ENCODE results near the gene ASTN2. TPM values are rescaled to one million over a fixed set of nuclear protein-coding genes. Genes with fewer than 3 reads are reported as not detected.

Gene ASTN2
- total RNA-seq, 1 donor from 2014 or later: 2.3 TPM

DNA sequence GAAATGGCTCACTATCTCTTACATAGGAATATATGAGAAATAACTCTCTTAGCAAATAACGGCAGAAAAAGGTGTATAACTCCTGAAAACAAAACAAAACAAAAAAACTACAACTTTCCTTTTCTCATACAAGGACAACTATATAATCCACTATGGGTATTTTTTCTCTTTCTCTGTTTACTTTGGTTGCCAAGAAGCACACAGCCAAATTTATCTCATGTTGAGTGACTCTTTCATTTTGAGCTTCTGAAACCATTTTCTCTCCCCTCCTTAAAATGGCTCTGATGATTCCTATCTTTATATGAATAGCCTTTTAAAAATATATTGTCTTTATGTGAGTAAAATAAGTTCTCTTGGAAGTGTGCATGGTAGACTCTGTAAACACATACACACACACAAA lies 599.0 kb downstream of the ASTN2 start:
- Histone ChIP-seq H3K27ac (no peak overlapping the region), H3K4me1 (no peaks in the 10 kb centered on the region), H3K9me3 (no peaks in the 10 kb centered on the region), H3K4me3 (no peak overlapping the region), H3K36me3 (no peaks in the 10 kb centered on the region), H3K27me3 (no peaks in the 10 kb centered on the region)
- intact Hi-C loops (cut with DNase I): no loop called here
- no peak for DNase-seq (ENCODE audit: low spot score in 2 of 2)
- TF ChIP-seq, protein P1, sequence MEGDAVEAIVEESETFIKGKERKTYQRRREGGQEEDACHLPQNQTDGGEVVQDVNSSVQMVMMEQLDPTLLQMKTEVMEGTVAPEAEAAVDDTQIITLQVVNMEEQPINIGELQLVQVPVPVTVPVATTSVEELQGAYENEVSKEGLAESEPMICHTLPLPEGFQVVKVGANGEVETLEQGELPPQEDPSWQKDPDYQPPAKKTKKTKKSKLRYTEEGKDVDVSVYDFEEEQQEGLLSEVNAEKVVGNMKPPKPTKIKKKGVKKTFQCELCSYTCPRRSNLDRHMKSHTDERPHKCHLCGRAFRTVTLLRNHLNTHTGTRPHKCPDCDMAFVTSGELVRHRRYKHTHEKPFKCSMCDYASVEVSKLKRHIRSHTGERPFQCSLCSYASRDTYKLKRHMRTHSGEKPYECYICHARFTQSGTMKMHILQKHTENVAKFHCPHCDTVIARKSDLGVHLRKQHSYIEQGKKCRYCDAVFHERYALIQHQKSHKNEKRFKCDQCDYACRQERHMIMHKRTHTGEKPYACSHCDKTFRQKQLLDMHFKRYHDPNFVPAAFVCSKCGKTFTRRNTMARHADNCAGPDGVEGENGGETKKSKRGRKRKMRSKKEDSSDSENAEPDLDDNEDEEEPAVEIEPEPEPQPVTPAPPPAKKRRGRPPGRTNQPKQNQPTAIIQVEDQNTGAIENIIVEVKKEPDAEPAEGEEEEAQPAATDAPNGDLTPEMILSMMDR (IDR thresholded peaks at IDR 0.05): no peak

DNA sequence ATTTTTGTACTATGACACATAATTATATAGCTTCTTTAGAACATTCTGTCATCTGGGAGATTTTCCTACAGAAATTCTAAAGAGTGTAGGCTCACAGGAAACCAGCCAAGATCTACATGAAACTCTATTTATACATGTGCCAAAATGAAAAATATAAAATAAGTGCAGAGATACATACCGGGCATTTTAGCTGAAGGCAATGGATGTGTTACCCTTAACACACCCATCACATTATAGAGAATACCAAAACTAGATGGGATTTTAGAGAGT lies 601.9 kb downstream of the ASTN2 start:
- Histone ChIP-seq H3K27ac (no peak overlapping the region), H3K4me1 (no peaks in the 10 kb centered on the region), H3K9me3 (no peaks in the 10 kb centered on the region), H3K27me3 (no peaks in the 10 kb centered on the region), H3K36me3 (no peaks in the 10 kb centered on the region), H3K4me3 (no peak overlapping the region)
- TF ChIP-seq, protein P1 (IDR thresholded peaks at IDR 0.05): no peak
- no peak for DNase-seq (ENCODE audit: low spot score in 2 of 2)
- intact Hi-C loops (cut with DNase I): no loop called here

DNA sequence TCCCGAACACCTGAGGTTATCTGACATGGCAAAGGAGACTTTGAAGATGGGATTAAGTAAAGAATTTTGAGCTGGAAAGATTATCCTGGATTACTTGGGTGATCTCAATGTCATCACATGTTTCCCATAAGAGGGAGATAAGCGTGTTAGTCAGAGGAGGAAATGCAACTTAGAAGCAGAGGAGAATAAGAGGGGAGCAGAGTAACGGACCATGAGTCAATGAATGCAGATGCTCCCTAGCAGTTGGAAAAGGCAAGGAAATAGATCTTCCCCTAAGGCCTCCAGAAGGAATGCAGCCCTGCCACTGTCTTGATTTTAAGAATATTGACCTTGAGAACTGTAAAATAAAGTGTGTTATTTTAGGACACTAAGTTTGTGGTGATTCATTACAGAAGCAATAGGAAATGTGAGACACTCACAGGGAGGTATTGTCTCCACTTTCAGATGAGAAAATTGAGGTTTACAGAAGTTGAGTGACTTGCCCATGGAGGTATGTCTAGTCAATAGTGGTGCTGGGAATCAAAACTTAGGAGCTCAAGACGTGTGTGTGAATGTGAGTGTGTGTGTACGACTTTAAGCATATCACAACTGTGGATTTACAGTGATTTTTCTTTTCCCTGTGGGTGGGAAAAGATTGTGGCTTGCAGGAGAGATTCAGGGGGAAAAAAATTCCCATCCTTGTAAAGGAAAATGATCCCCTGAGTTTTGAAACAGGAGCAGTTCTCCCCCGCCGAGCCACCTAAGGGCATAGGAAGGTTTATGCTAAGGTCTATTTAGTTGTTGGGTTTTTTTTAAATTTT lies 602.4 kb downstream of the ASTN2 start:
- Histone ChIP-seq H3K27me3 (no peaks in the 10 kb centered on the region), H3K36me3 (no peaks in the 10 kb centered on the region), H3K4me3 (no peak overlapping the region), H3K4me1 (no peaks in the 10 kb centered on the region), H3K27ac (no peak overlapping the region), H3K9me3 (no peaks in the 10 kb centered on the region)
- intact Hi-C loops (cut with DNase I): no loop called here
- TF ChIP-seq, protein P1 (IDR thresholded peaks at IDR 0.05): no peak
- no peak for DNase-seq (ENCODE audit: low spot score in 2 of 2)

DNA sequence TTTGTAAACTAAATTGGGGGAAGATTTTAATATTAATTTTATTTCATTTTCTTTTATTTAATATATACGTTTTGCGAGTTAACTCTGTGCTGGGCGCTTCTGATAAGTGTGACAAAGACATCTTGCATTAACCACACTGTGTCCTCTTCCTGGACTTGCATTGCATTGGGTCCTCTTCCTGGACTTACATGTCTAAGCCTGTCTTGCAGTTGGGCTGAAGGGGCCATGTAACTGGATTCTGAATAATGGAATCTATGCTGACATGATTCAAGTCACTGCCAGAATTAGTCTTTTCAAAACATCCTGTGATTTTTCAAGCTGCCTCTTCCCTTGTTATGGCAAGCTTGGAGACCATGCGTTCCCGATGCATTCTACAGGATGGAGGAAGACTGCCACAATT lies 605.2 kb downstream of the ASTN2 start:
- TF ChIP-seq, protein P1 (IDR thresholded peaks at IDR 0.05): no peak
- Histone ChIP-seq H3K4me1 (no peaks in the 10 kb centered on the region), H3K27ac (no peak overlapping the region), H3K36me3 (no peaks in the 10 kb centered on the region), H3K27me3 (no peaks in the 10 kb centered on the region), H3K4me3 (no peak overlapping the region), H3K9me3 (no peaks in the 10 kb centered on the region)
- intact Hi-C loops (cut with DNase I): no loop called here
- DNase-seq (ENCODE audit: low spot score in 2 of 2): no peak

DNA sequence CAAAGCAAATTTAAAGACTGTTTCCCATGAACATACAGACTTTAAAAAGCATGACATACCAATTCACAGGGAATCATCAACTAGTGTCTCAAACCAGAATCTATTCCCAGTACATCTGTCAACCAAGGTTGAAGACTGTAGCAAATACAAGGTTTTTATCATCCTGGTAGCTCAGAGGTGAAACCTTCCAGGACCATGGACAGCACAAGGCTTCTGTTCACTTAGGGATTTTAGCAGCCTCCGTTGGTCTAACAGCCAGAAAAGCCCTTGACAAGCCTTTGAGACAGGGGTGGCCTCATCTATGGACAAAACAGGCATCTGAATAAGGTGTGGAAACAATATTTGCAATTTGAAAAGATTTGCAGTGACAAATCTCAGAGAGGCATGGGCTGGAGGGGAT lies 608.8 kb downstream of the ASTN2 start:
- intact Hi-C loops (cut with DNase I): no loop called here

More for the DNA sequence above, 608.8 kb downstream of the ASTN2 start:
- Histone ChIP-seq H3K27ac (no peak overlapping the region), H3K9me3 (no peaks in the 10 kb centered on the region), H3K36me3 (no peaks in the 10 kb centered on the region), H3K4me3 (no peak overlapping the region), H3K27me3 (no peaks in the 10 kb centered on the region), H3K4me1 (no peaks in the 10 kb centered on the region)
- TF ChIP-seq, protein P1 (IDR thresholded peaks at IDR 0.05): no peak
- DNase-seq (ENCODE audit: low spot score in 2 of 2): no peak

Measured in ascending aorta (tissue), 2 donors.